Suprapubic skin (tissue), 4 donors: Measurements from ENCODE around the gene SWT1. TPM values are rescaled to one million over a fixed set of nuclear protein-coding genes. Genes with fewer than 3 reads are reported as not detected.

Experiments
- DNase-seq, 2 donors: peaks; one replicate each; pipeline ENCODE4 v3.0.0-alpha.2; 2019; ENCODE audit warnings: low spot score in 2 of 2
- H3K27ac ChIP-seq: fragments of 200-600 bp; sonication (generic); one replicate; pipeline ENCODE4 v1.5.1; 2019
- H3K27me3 ChIP-seq: fragments of 200-600 bp; sonication (generic); one replicate; pipeline ENCODE4 v1.5.1; 2019
- H3K36me3 ChIP-seq: fragments of 200-600 bp; sonication (generic); one replicate; pipeline ENCODE4 v1.5.1; 2019
- H3K4me1 ChIP-seq: fragments of 200-600 bp; sonication (generic); one replicate; pipeline ENCODE4 v1.5.1; 2019
- H3K4me3 ChIP-seq: fragments of 200-600 bp; sonication (generic); one replicate; pipeline ENCODE4 v1.5.1; 2019; ENCODE audit warnings: mild to moderate bottlenecking
- H3K9me3 ChIP-seq: fragments of 200-600 bp; sonication (generic); one replicate; pipeline ENCODE4 v1.5.1; 2019
- EP300 ChIP-seq: sonication (generic); formaldehyde crosslinking; IDR thresholded peaks from one replicate; pipeline ENCODE4 v1.6.1; 2017; ENCODE audit warnings: antibody characterized with exemption
- POLR2A ChIP-seq, 2 donors: fragments of 450-650 bp; IDR thresholded peaks; one replicate each; pipeline ENCODE4 v1.6.1; 2017; ENCODE audit warnings: antibody characterized with exemption in 2 of 2, mild to moderate bottlenecking in 2 of 2, moderate library complexity in 2 of 2
- POLR2AphosphoS5 ChIP-seq, 3 donors: sonication (generic); formaldehyde crosslinking; IDR thresholded peaks; one replicate each; pipeline ENCODE4 v1.6.1; 2017; ENCODE audit warnings: antibody characterized with exemption in 3 of 3
- WGBS: methylation state at CpG from one replicate; pipeline ENCODE4 v1.1.5; 2018; 5-methylcytosine and 5-hydroxymethylcytosine counted together
- total RNA-seq, 4 donors: library from RNA; depleted of rRNA; stranded (reverse); fragments of >200 nt; gene quantifications; one replicate each; pipeline ENCODE4 v1.1.0, GENCODE V29; 2016
- TF ChIP-seq, protein P1 (sequence below), 2 donors: fragments of 200-600 bp in 1 of 2; fragments of 450-650 bp in 1 of 2; sonication (generic) in 1 of 2; IDR thresholded peaks; one replicate each; pipeline ENCODE4 v1.5.1; 2016 to 2019; ENCODE audit warnings: antibody characterized with exemption in 2 of 2, mild to moderate bottlenecking in 1 of 2, moderate library complexity in 1 of 2

Gene SWT1
- total RNA-seq, 4 donors from 2014 or later, result 3.4 to 11.2 (median 5.8) TPM

DNA sequence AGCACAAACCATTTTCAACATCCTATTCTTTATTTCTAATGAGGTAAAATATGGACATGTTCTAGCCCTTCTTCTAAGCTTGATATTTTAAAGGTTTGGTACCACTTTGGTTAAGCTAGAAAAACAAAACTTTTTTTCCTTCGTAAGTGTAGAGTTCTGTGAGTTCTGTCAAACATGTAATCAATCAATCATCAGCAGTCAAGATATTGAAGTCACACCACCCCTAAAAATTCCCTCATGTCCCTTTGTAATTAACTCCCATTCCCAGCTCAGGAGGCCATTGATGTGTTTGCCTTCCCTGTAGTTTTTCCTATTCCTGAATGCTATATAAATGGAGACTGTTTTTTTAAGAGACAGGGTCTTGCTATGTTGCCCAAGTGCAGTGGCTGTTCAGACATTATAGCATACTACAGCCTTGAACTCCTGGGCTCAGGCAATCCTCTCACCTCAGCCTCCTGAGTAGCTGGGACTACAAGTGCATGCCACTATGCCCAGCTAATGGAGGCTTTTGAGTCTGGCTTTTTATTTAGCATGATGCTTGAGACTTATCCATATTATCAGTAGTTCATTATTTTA, 137.1 kb downstream of the SWT1 start:
- H3K36me3 ChIP-seq, result peaks cover 43% of the 10 kb centered on the region
- H3K27me3 ChIP-seq, result no peaks in the 10 kb centered on the region
- peaks cover 5% of the 10 kb centered on the region for H3K4me1 ChIP-seq
- no peaks in the 10 kb centered on the region for H3K9me3 ChIP-seq
- WGBS, result 79% methylated on average over 1 of the region's 1 CpG
- DNase-seq, result no peak
- no peak overlapping the region for H3K4me3 ChIP-seq
- TF ChIP-seq POLR2AphosphoS5 (IDR thresholded peaks at IDR 0.05), result no peak
- TF ChIP-seq POLR2A (IDR thresholded peaks at IDR 0.05), result no peak
- no peak for TF ChIP-seq EP300
- TF ChIP-seq, protein P1, sequence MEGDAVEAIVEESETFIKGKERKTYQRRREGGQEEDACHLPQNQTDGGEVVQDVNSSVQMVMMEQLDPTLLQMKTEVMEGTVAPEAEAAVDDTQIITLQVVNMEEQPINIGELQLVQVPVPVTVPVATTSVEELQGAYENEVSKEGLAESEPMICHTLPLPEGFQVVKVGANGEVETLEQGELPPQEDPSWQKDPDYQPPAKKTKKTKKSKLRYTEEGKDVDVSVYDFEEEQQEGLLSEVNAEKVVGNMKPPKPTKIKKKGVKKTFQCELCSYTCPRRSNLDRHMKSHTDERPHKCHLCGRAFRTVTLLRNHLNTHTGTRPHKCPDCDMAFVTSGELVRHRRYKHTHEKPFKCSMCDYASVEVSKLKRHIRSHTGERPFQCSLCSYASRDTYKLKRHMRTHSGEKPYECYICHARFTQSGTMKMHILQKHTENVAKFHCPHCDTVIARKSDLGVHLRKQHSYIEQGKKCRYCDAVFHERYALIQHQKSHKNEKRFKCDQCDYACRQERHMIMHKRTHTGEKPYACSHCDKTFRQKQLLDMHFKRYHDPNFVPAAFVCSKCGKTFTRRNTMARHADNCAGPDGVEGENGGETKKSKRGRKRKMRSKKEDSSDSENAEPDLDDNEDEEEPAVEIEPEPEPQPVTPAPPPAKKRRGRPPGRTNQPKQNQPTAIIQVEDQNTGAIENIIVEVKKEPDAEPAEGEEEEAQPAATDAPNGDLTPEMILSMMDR (IDR thresholded peaks at IDR 0.05), result no peak
- H3K27ac ChIP-seq, result no peak overlapping the region

DNA sequence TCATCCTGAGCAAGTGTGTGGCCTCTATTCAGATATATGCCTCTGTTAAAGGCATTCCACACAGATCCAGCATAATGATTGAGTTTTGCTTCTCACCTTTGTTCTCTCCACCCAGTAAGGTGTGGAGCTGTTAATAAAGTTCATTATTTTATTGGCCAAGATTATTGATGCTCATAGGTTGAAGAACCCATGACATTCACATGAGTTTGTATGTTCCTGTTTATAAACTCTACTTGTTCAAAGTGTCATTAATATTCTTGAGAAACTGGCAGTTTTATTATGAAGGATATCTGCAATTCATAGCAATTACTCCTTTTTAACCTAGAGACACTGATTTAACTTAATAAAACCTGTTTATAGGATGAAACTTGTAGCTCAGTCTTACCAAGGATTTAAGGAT, 138.1 kb downstream of the SWT1 start:
- Histone ChIP-seq H3K4me3 (no peak overlapping the region), H3K36me3 (peaks cover 54% of the 10 kb centered on the region), H3K9me3 (no peaks in the 10 kb centered on the region), H3K27ac (no peak overlapping the region), H3K4me1 (peaks cover 5% of the 10 kb centered on the region), H3K27me3 (no peaks in the 10 kb centered on the region)
- TF ChIP-seq EP300, result no peak
- no peak for TF ChIP-seq POLR2AphosphoS5 (IDR thresholded peaks at IDR 0.05)
- TF ChIP-seq POLR2A (IDR thresholded peaks at IDR 0.05), result no peak
- TF ChIP-seq, protein P1 (IDR thresholded peaks at IDR 0.05), result no peak
- DNase-seq, result no peak

GRCh38 chr1:185297982-185298381, 141.0 kb downstream of the SWT1 start:
- no peak for DNase-seq
- TF ChIP-seq, protein P1 (IDR thresholded peaks at IDR 0.05), result no peak
- TF ChIP-seq POLR2A (IDR thresholded peaks at IDR 0.05), result no peak
- no peak for TF ChIP-seq POLR2AphosphoS5 (IDR thresholded peaks at IDR 0.05)
- TF ChIP-seq EP300, result no peak
- H3K9me3 ChIP-seq, result no peaks in the 10 kb centered on the region
- no peak overlapping the region for H3K4me3 ChIP-seq
- WGBS, result 94% methylated on average over 2 of the region's 2 CpGs
- H3K27ac ChIP-seq, result no peak overlapping the region
- no peaks in the 10 kb centered on the region for H3K27me3 ChIP-seq
- H3K36me3 ChIP-seq, result peaks cover 77% of the 10 kb centered on the region
- H3K4me1 ChIP-seq, result peaks cover 4% of the 10 kb centered on the region

- H3K36me3 ChIP-seq, result peaks cover 89% of the 10 kb centered on the region
- no peaks in the 10 kb centered on the region for H3K4me1 ChIP-seq
- 94% methylated on average over 6 of the region's 6 CpGs for WGBS
- H3K27me3 ChIP-seq, result no peaks in the 10 kb centered on the region
- no peak overlapping the region for H3K4me3 ChIP-seq
- no peaks in the 10 kb centered on the region for H3K9me3 ChIP-seq
- TF ChIP-seq, protein P1 (IDR thresholded peaks at IDR 0.05), result no peak
- TF ChIP-seq EP300, result no peak
- H3K27ac ChIP-seq, result no peak overlapping the region
- no peak for DNase-seq
These were observed 143.2 kb downstream of the SWT1 start for GRCh38 chr1:185300152-185300551.

DNA sequence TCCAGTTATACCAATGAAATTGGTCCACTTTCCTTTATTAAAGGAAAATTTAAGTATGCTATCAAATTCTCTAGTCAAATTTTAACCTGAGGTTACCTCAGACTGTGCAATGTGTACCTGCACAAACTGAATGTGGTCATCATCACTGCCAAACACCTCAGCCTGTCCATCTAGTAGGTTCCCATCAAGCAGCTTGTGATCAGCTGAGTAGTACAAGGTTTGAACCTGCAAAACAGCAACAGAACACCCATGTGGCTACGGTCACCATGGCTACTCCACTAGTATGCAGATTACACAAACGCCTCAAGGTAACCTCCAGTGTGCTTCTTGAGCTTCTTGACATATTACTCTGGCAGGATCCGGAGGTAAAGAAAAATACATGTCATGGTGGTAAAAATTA, 148.5 kb downstream of the SWT1 start:
- 96% methylated on average over 3 of the region's 3 CpGs for WGBS
- Histone ChIP-seq H3K4me1 (peaks cover 10% of the 10 kb centered on the region), H3K36me3 (peaks cover 92% of the 10 kb centered on the region)

More for the DNA sequence above, 148.5 kb downstream of the SWT1 start:
- TF ChIP-seq, protein P1 (IDR thresholded peaks at IDR 0.05), result no peak
- TF ChIP-seq POLR2AphosphoS5 (IDR thresholded peaks at IDR 0.05), result peak in 1 of 3 donors; percentile 15
- Histone ChIP-seq H3K27me3 (no peaks in the 10 kb centered on the region), H3K4me3 (no peak overlapping the region), H3K27ac (no peak overlapping the region), H3K9me3 (no peaks in the 10 kb centered on the region)
- no peak for DNase-seq
